Left lung (tissue), 10 donors: Measurements from ENCODE around the gene SHTN1. TPM values are rescaled to one million over a fixed set of nuclear protein-coding genes. Genes with fewer than 3 reads are reported as not detected.

ENCODE experiments used
- ATAC-seq: fragments of 200-7000 bp; cut with Tn5 transposase; one replicate; pipeline ENCODE4 v1.9.1; 2020; ENCODE audit warnings: moderate library complexity
- DNase-seq, 4 donors: peaks; one replicate each; pipeline ENCODE4 v3.0.0-alpha.2; 2013 to 2020
- H3K27ac ChIP-seq, 2 donors: fragments of 200-600 bp; sonication (generic) in 1 of 2; one replicate each; pipeline versions ENCODE4 v1.5.0 to v1.8.0; 2020 to 2021
- H3K27me3 ChIP-seq, 2 donors: fragments of 200-600 bp; sonication (generic) in 1 of 2; one replicate each; pipeline versions ENCODE4 v1.5.0 to v1.8.0; 2020 to 2021
- H3K36me3 ChIP-seq, 2 donors: fragments of 200-600 bp; sonication (generic) in 1 of 2; one replicate each; pipeline versions ENCODE4 v1.5.0 to v1.8.0; 2020 to 2021
- H3K4me1 ChIP-seq, 2 donors: fragments of 200-600 bp; one replicate each; pipeline ENCODE4 v1.8.0; 2021
- H3K4me3 ChIP-seq, 2 donors: fragments of 200-600 bp; sonication (generic) in 1 of 2; one replicate each; pipeline versions ENCODE4 v1.5.0 to v1.8.0; 2020 to 2021; ENCODE audit warnings: mild to moderate bottlenecking in 1 of 2
- H3K9me3 ChIP-seq, 2 donors: fragments of 200-600 bp; sonication (generic) in 1 of 2; one replicate each; pipeline versions ENCODE4 v1.5.0 to v1.8.0; 2020 to 2021
- CTCF ChIP-seq, 2 donors: fragments of 200-600 bp; sonication (generic) in 1 of 2; IDR thresholded peaks; one replicate each; pipeline versions ENCODE4 v1.5.0 to v1.8.0; 2021; ENCODE audit warnings: antibody characterized with exemption in 2 of 2
- intact Hi-C, 2 donors: fragments of 100-400 bp; cut with DNase I; formaldehyde crosslinking; loops; one replicate each; pipeline versions ENCODE4 v1.11.2 to v1.14.2; 2022
- polyA plus RNA-seq, 6 donors: library from polyadenylated mRNA; unstranded; fragments of 120-200 nt; gene quantifications; one replicate each; pipeline ENCODE4 v1.2.1, GENCODE V29; 2013; ENCODE audit not compliant: insufficient read length in 6 of 6
- total RNA-seq, 2 donors: library from RNA; stranded (reverse); fragmentation: NEBNext Ultra II Directional; extraction: Animal tissue kit (Norgen Biotek cat#: 25700); gene quantifications; one replicate each; pipeline ENCODE4 v1.2.1, GENCODE V29; 2021
- donor health status: DM: no; HTN: yes; CAD: no.
- donor health status: DM: no; HTN: no; CAD: no.

The SHTN1 gene
- total and polyA plus RNA-seq, 8 donors, result 24.5 to 38.9 (median 29.3) TPM

- Histone ChIP-seq H3K27ac (no peak overlapping the region), H3K36me3 (no peaks in the 10 kb centered on the region), H3K4me3 (no peak overlapping the region), H3K27me3 (no peaks in the 10 kb centered on the region), H3K9me3 (no peaks in the 10 kb centered on the region), H3K4me1 (no peaks in the 10 kb centered on the region)
- no peak for TF ChIP-seq CTCF (IDR thresholded peaks at IDR 0.05)
- intact Hi-C loops, result no loop called here
- DNase-seq (no peak), ATAC-seq (no peak)
Observed at GRCh38 chr10:116989439-116989838, 15.5 kb downstream of the SHTN1 start.

DNA sequence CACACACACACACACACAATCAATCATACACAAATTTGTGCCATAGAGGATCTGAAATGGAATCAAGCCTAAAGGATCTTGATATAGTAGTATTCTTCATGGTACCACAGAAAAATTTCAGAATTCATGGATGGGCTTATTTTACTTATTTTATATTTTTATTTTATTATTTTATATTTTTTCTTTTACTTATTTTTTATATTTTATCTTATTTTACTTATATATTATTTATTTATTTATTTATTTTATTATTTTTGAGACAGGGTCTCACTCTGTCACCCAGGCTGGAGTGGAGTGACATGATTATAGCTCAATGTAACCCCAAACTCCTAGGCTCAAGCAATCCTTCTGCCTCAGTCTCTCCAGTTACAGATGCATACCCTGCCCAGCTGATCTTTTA lies 16.7 kb downstream of the SHTN1 start:
- DNase-seq (no peak), ATAC-seq (no peak)
- TF ChIP-seq CTCF (IDR thresholded peaks at IDR 0.05), result no peak
- Histone ChIP-seq H3K9me3 (no peaks in the 10 kb centered on the region), H3K4me1 (no peaks in the 10 kb centered on the region), H3K27ac (no peak overlapping the region), H3K27me3 (no peaks in the 10 kb centered on the region), H3K4me3 (no peak overlapping the region), H3K36me3 (no peaks in the 10 kb centered on the region)
- intact Hi-C loops, result no loop called here

- Histone ChIP-seq H3K4me1 (no peaks in the 10 kb centered on the region), H3K27me3 (no peaks in the 10 kb centered on the region), H3K27ac (no peak overlapping the region), H3K4me3 (no peak overlapping the region), H3K9me3 (no peaks in the 10 kb centered on the region), H3K36me3 (no peaks in the 10 kb centered on the region)
- DNase-seq, result no peak
- no peak for TF ChIP-seq CTCF (IDR thresholded peaks at IDR 0.05)
- ATAC-seq, result no peak
- intact Hi-C loops, result no loop called here
Observed at GRCh38 chr10:116985611-116986010, 19.4 kb downstream of the SHTN1 start.

GRCh38 chr10:116984202-116984990 lies 20.6 kb downstream of the SHTN1 start:
- no peak overlapping the region for H3K4me3 ChIP-seq
- no peak for TF ChIP-seq CTCF (IDR thresholded peaks at IDR 0.05)
- ATAC-seq (no peak), DNase-seq (no peak)
- H3K27ac ChIP-seq, result no peak overlapping the region
- no peaks in the 10 kb centered on the region for H3K36me3 ChIP-seq
- H3K27me3 ChIP-seq, result no peaks in the 10 kb centered on the region
- H3K9me3 ChIP-seq, result no peaks in the 10 kb centered on the region
- intact Hi-C loops, result no loop called here
- H3K4me1 ChIP-seq, result no peaks in the 10 kb centered on the region

DNA sequence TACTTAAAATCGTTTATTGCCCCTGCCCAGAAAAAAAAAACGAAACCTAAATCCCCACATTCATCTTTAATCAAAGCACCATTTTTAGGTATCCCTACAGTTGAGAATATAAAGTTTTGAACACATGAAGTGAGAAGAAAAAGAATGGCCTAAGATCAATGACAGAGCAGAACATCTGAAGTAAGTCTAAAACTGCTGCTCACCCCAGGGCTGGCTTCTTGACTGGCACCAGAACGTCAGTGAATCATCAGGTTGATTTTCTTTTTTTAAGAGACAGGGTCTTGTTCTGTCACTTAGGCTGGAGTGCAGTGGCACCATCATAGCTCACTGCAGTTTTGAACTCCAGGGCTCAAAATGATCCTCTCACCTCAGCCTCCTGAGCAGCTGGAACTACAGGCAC lies 24.9 kb downstream of the SHTN1 start:
- Histone ChIP-seq H3K36me3 (no peaks in the 10 kb centered on the region), H3K27ac (no peak overlapping the region), H3K27me3 (no peaks in the 10 kb centered on the region), H3K4me1 (no peaks in the 10 kb centered on the region), H3K9me3 (no peaks in the 10 kb centered on the region), H3K4me3 (no peak overlapping the region)
- TF ChIP-seq CTCF (IDR thresholded peaks at IDR 0.05), result no peak
- no peak for DNase-seq
- no peak for ATAC-seq
- intact Hi-C loops, result no loop called here
